Measurements from ENCODE around the gene SLC7A6.

The SLC7A6 gene

DNA sequence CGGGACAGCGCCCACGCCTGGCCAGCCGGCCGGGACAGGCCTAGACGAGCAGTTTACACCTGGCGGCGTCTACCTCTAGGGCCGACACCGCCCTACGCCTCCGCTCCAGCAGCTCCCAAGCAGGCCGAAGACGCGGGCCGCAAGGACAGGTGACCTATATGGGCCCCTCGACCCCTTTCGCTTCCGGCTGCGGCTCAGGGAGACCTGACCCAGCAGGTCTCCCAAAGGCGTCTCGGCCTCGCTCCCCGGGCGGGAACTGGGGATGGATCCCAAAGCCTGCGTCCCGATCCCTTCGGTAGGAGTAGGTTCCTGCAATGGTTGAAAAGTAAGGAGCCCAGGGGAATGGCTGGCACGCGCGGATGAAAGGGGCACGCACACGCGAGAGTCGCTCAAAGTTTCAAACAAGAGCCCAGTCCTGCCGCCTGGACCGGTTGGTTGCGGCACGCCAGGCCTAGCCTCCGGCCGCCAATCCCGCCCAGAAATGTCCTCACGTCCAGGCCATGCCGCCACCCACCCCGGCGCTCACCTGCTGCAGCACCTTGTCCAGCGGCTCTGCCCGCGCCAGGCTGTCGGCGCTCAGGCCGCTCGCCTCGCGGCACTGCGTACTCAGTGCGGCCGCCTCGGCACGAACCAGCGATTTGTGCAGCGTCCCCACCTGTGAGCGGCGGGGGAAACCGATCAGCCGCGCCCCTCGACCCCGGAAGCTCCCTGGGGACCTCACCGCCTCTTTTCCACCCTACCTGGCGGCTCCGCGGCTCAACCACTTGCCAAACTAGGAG is 29.0 kb upstream of the SLC7A6 start:
- DNase-seq, result no peak

DNA sequence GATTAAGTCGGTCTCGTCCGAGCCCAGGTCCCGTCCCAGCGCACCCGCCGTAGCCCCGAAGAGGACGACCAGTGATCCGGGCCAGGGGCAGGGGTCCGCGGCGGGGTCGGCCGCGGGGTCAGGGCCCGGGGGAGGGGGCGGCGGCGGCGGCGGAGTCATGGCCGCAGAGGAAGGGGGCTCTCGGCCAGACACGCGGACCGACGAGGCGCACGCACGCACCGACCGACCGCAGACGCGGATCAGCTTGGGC is 28.5 kb upstream of the SLC7A6 start, which contains the start of gene ESRP2:
Gene ESRP2, minus strand, starts transcription at position 241 of the 250 bp plus-strand sequence. Its CDS starts 82 bp downstream, at position 159.
- DNase-seq, result no peak

DNA sequence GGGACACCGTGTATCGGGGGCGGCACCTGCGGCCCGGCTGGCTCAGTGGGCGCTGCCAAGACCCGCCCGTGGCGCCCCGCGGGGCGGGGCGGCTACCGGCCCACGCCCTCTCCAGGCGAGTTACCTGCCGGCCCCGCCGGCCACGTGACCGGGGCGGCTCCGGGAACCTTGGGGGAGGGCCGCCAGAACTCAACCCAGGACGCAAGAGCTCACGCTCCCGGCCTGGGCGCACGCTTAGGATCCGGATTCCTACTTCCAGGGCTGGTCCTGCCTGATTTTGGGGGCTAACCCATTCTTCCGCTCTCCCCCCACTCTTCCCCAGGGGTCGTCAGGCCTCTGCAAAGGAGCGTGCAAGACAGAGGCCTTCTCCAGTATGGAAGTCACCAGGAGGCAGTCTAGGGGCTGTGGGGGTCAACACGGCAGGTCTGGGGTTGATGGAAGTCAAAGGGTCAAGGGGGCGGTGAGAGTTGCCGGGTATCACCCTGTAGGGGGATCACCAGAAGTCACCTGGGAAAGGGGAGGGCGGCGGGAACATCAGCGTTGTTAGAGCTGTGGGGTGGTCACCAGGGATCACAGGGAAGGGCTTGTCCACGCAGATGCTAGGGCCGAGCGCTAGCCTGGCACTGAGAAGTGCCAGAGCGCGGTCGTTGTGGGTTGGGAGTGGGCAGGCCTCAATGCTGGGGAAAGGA is 28.0 kb upstream of the SLC7A6 start:
- peak; percentile 22 for DNase-seq

DNA sequence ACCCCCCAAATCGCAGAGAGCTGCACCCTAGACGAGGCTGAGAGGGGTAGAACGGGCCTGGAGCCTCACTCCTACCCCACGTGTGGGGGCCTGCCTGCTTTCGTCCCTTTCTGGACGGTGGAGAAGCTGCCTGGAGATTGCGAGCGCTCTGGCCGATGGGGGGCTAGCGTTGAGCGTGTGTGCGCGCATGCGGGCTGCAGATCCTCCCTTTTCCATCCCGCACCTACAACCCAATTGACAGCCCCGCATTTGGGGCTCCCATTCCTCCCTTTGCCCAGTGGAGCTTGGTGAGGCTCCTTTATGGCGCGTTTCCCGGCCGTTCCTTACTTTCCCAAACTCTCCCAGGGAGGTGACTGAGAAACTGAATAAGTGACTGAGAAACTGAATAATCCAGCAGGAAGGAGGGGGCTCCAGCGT is 27.5 kb upstream of the SLC7A6 start:
- DNase-seq, result no peak

DNA sequence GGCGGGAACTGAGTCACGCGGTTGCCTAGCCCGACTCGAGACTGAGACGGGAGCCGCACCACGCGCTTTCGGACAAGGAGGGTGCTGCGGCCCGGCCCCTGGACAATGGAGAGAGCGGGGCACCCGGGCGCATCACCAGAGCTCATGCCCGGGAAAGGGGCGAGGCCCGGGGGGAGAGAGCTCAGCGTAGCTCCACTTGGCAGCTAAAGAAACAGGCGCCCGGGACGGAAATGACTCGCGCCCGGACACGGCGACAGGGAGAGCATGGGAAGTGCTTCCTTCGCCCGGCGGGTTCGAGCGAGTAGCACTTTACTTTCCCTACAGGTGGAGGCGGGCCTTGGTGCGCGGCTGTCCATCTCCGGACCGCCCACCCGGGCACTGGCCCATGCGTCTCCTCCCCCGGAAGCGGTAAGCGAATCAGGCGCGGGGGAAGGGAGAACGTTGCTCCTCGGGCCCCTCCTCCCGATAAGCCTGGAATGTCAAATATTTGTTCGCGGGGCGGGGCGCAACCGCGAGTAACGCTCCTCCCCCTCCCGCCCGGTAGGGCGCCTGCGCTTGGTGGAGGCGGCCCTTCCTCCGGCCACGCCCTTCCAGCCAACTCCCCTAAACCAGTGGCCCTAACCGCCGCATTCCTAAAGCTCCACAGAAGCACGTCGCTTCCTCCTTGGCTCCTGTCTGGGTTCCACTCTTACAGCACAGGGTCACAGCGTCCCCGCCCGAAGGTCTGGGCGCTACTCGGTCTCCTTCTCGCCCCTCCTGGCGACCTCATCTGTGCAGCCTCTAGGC is 26.9 kb upstream of the SLC7A6 start:
- DNase-seq, result peak; percentile 78

DNA sequence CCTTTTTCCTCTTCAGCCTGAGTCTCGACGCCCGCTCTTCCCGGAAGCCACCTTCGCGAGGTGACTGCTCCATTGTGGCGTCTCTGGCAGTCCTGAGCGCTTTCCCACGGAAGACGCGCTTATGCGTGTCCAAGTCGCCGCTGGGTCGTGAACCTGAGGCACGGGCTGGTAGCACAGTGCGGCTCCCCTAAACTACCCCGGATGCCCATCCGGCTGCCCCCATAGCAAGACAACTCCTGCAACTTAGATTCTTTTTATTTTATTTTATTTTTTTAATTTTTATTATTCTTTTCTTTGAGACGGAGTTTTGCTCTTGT is 26.3 kb upstream of the SLC7A6 start:
- no peak for DNase-seq

DNA sequence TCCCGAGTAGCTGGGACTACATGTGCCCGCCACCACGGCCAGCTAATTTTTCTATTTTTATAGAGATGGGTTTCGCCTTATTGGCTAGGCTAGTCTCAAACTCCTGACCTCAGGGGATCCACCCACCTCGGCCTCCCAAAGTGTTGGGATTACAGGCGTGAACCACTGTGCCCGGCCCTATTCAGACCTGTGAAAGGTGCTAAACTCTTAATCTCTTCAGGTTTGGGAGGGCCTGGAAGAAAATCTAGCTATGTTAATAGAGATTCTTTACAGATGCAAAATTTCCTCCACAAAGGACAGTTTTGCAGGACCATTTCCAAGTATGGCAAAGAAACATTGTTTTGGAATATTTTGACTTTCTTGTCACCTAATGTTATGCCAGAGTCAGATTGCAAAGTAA is 22.2 kb upstream of the SLC7A6 start:
- DNase-seq, result no peak

DNA sequence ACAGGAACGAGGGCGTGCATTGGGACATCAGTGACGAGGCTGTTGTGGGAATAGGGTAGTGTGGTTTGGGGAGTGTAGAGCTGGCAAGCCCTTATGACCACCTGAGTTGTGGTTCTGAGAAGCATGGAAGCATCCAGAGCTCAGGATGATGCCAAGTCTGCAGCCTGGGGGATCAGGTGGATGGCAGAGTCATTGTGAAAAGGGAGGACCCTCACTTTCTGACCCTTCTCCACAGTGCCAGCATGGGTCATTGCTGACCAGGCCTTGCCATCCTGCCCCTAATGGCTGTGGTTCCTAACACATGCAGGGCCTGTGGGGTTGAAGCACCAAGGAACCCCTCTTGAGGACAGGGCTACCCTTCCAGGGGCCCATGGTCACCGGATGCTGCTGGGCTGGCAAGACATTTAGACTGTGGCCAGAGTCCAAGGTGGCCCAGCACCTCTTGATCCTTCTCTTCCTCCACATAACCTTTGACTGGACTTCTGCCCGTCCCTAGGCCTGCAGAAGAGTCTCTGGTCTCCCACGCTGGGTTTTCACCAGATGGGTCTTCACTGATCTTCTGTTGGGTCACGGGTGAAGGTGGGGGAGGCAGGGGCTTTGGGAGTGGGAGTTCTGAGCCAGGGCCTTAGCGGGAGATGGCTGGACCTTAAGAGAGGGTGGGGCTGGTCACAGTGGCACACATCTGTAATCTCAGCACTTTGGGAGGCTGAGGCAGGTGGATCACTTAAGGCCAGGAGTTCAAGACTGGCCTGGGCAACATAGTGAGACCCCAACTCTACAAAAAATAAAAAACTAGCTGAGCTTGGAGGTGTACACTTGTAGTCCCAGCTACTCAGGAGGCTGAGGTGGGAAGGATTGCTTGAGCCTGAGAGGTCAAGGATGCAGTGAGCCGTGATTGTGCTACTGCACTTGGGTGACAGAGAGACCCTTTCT is 21.1 kb upstream of the SLC7A6 start:
- DNase-seq, result no peak

DNA sequence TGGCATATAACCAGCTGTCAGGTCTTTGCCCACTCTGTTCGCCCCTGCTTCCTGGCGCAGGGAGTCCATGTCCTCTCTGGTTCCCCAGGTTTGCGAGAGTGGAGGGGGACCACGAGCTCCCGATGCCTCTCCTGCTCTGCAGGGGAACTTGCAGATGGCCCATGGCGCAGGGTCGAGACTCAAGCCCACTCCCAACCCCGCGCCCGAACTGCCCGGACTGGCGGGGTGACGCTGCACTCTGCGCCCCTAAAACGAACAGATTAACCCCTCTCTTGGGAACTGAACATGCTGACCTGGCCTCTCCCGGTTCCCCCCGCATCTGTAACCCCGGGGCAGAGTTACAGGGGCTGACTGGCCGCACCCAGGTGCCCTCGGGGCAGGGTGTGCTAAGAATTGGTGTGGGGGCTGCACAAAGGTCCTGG is 19.8 kb upstream of the SLC7A6 start:
- DNase-seq, result no peak

DNA sequence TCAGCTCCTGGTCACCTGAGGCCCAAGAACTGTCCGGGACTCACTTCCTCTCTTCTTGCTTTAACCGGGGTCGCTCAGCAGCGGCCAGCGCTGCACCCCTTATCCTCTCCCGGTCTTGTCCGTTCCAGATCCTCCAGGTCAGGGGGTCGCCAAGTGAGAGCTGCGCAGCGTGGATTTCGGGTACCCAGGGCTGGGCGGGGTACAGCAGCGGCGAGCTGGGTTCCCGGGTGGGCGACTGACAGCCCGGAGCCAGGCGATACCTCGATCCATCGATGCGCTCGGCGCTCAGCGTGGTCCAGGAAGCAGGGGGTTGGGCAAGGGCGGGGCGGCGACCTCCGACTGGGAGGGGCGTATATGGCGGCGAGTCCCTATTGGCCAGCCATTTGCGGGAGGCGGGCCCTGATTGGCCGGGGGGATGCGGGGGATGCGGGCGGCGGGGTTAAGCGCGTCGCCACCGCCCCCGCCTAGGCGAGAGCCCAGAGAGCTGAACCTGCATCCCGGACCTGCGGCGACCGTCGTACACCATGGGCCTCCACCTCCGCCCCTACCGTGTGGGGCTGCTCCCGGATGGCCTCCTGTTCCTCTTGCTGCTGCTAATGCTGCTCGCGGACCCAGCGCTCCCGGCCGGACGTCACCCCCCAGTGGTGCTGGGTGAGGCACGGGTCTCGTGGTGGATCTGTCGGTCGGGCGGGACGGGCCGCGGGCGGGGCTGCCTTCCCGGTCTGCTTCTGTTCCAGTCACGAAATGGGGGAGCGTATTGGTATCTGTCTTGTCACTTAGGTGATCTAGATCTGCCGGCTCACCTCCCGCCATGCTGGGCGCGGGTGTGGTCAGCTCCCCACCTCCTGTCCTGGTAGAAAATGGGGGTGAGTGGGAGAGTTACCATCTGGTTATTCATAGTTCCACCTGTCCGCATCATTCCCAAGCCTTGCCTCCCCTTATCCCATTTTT is 19.1 kb upstream of the SLC7A6 start, which contains the start of gene PLA2G15:
Gene PLA2G15, plus strand, starts transcription at position 471 of the 951 bp plus-strand sequence. Its CDS starts 54 bp downstream, at position 525.
- DNase-seq, result no peak

DNA sequence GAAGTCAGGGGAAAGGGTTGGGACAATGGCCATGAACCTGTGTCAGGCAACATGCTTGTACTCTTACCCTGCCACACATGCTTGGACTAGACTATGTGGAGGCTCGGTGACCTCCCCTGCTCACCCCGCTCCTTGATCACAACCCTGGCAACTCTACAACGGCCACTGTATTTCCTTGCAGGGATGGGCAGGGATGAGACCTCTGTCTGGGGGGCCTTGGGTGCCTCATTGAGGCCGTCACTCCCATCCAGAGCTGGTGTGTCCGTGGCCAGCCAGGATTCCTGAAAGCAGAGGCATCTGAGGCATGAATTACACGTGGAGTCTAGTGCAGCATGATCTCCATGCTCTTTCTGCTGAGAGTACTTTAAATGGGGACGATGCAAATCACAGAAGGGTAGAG is 18.2 kb upstream of the SLC7A6 start:
- no peak for DNase-seq

DNA sequence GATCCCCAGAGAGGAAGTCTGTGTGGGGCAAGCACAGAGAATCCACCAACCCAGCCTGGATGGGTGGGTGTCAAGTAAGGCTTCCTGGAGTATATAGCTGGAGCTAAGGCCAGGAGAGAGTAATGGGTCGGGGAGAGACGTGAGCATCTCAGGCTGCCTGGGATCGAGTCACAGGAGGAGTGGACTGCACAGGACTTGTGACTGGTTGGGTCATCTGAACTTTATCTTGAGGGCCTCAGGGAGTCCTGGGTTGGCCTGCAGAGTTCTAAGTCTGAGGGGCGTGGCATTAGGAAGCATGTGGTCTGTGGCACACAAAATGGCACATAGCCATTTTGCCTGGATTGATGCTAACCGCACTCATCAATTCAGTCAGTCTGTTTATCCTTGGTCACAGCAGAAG is 17.7 kb upstream of the SLC7A6 start:
- no peak for DNase-seq

DNA sequence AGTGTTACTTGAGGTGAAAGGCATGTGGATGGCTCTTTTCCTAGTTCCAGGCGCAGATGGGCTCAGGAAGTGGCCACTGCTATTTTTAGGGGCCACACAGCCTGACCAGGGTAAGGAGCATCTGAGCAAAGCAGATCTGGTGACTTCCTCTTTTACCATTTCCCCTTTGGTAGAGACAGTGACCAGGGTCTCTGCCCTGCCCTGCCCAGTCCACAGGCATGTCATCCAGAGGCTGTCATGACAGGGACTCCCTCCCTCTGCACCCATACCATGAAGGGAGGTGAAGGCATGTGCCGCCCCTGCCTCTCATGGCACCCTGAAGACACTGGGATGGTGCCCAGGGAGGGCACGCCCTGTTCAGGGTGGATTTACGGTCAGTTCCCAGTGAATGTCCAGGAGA is 16.9 kb upstream of the SLC7A6 start:
- no peak for DNase-seq

DNA sequence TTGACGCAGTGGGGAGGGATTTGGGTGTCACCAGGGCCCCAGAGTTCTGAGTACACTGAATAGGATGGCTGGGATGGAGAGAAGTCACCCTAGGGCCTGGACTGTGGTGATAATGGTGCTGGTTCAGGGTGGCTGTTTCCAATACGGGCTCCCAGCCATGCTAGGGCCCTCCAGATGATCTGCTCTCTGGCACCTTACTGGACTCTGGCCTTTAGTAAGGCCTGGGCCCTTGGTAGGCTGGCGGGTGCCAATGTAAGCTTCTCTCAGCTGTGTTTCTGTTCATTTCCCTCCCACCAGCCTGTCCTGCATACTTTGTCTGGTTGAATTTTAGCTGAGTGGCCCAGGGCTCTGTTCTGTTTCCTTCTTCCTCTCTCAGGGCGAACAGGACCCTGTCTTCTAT is 16.4 kb upstream of the SLC7A6 start:
- no peak for DNase-seq

DNA sequence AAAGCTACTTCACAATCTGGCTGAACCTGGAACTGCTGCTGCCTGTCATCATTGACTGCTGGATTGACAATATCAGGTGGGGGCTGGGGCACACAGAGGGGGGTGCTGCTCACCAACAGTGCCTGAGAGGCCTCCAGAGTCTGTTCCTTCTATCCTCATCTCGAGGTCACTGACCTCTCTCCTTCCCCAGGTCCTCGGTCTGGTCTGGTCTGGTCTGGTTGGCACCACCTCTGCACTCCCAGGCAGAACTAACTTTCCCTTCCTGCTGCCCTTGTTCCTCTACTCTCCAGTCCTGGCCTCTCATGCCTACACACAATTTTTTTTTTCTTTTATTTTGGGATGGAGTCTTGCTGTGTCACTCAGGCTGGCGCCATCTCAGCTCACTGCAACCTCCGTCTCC is 15.0 kb upstream of the SLC7A6 start:
- DNase-seq, result no peak

DNA sequence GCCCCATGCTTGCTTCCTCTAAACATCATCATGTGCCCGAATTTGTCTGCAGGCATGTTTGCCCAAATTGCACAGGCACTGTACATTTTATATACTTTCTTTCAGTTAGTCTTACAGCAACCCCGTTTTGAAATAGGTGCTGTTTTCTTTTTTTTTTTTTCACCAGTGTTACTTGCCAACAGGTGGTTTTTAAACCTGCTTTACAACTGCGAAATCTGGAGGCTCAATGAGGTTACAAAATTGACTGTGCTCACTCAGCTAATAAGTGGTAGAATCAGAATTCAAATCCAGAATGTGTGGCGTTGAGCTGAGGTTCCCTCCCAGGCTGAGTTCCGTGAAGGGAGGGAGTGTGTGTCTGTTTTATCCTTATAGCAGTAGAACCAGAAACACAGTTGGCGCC is 13.4 kb upstream of the SLC7A6 start:
- DNase-seq, result no peak

DNA sequence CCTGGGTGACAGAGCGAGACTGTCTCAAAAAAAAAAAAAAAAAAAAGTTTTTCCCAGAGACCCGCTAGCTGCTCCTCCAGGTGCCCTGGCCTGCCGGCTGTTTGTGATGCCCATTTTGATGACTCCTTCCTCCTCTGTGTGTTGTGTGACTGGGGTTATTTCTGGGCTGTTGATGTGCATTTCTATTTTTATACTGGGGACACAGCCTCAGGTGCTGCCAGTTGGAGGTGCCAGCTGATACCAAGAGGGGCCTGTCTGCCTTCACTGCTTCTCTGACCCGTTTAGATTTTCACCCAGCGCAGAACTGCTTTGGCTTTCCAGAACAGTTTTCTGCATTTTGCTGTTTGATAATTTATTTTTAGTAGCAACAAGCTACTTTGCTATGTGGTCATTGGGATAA is 12.5 kb upstream of the SLC7A6 start:
- no peak for DNase-seq

DNA sequence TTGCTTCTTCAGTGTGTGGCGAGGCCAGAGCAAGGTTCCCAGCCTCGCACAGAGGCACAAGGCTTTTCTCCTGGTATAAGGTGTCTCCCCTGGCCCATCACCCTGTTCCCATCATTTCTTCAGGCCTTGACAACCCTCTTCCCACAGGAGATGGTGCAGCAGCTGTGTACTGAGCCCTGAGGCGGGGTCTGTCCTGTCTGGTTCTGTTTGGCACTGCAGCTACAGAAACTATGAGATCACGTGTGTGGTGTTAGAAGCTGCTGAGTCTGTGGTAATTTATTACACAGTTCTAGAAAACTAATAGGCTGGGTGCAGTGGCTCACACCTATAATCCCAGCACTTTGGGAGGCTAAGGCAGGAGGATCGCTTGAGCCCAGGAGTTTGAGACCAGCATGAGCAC is 11.9 kb upstream of the SLC7A6 start:
- DNase-seq, result no peak

DNA sequence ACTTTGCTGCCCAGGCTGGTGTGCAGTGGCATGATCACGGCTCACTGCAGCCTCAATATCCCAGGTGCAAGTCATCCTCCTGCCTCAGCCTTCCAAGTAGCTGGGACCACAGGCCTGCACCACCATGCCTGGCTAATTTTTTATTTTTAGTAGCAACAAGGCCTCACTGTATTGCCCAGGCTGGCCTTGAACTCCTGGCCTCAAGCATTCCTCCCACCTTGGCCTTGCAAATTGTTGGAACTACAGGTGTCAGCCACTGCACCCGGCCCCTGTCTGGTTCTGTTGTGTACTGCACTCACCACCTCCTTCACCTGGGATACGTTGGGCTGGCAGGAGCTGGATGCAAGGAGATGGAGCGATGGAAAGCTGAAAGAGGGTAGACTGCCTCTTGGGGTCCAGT is 10.6 kb upstream of the SLC7A6 start:
- DNase-seq, result no peak

DNA sequence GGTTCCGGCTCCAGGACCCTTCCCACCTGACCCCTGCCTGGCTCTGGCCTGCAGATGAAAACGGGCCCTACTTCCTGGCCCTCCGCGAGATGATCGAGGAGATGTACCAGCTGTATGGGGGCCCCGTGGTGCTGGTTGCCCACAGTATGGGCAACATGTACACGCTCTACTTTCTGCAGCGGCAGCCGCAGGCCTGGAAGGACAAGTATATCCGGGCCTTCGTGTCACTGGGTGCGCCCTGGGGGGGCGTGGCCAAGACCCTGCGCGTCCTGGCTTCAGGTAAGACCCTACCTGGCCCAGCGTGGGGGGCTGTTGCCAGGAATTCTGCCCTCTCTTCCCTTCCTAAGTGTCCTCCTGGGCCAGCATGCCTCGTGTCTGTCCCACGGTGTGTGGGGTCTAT is 8.6 kb upstream of the SLC7A6 start:
- no peak for DNase-seq

DNA sequence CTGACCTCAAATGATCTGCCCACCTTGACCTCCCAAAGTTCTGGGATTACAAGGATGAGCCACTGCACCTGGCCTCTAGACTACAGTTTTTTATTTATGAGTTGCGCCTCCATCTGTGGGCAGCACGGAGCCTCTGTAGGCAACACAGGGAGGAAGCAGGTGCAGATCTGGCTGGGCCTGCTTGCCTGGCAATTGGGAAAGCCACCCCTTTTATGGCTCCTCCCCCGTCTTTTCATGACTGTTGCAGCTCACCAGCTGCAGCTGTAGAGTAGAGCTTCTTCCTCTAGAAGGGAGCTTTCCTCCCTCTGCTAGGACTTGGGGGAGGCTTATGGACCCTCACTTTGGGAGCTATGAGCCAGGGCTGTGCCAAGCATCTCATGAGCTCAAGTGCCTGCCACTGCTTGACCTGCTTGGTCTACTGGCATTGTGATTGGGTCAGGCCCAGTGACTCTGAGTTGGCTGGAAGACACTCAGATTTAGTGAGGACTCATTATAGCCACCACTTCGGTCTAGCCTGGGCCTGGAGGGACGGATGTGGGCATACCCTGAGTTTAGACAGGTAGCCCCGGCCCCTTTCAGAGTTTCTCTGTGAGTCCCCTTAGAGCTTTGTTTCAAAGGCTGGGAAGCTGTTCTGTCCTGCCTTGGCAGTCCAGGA is 6.9 kb upstream of the SLC7A6 start:
- no peak for DNase-seq

All from NCI-H2029 treated with DMSO at 0.1 percent for 48 hours (cell line).